Stomach (tissue), 9 donors: ENCODE measurements around the gene PCED1B. TPM values are rescaled to one million over a fixed set of nuclear protein-coding genes. Genes with fewer than 3 reads are reported as not detected.

ENCODE experiments used
- DNase-seq, 2 donors: peaks; one replicate each; pipeline versions ENCODE4 v3.0.0 to v3.0.0-alpha.2; 2013 to 2019
- H3K27ac ChIP-seq, 5 donors: fragments of 200-600 bp in 4 of 5; sonication (generic) in 4 of 5; one replicate each; pipeline ENCODE4 v1.5.1; 2013 to 2019; ENCODE audit warnings: mild to moderate bottlenecking in 1 of 5, moderate library complexity in 1 of 5
- H3K27me3 ChIP-seq, 3 donors: fragments of 200-600 bp; sonication (generic); one replicate each; pipeline ENCODE4 v1.5.1; 2017 to 2019; ENCODE audit warnings: mixed run types in 1 of 3
- H3K36me3 ChIP-seq, 4 donors: fragments of 200-600 bp; sonication (generic); 1 replicate in 3 of 4; 2 replicates in 1 of 4; pipeline ENCODE4 v1.5.1; 2016 to 2019
- H3K4me1 ChIP-seq, 4 donors: fragments of 200-600 bp; sonication (generic); one replicate each; pipeline ENCODE4 v1.5.1; 2016 to 2019
- H3K4me3 ChIP-seq, 4 donors: fragments of 200-600 bp; sonication (generic) in 3 of 4; one replicate each; pipeline ENCODE4 v1.5.1; 2016 to 2019; ENCODE audit warnings: mild to moderate bottlenecking in 1 of 4
- H3K9me3 ChIP-seq, 4 donors: fragments of 200-600 bp; sonication (generic); one replicate each; pipeline ENCODE4 v1.5.1; 2016 to 2019
- CTCF ChIP-seq, 7 experiments: fragments of 450-650 bp in 4 of 7; fragments of 200-600 bp in 3 of 7; sonication (generic) in 3 of 7; IDR thresholded peaks; one replicate each; pipeline ENCODE4 v1.5.1; 2016 to 2019; ENCODE audit warnings: antibody characterized with exemption in 7 of 7, control low read depth in 2 of 7, mild to moderate bottlenecking in 1 of 7
- EP300 ChIP-seq: sonication (generic); formaldehyde crosslinking; IDR thresholded peaks from one replicate; pipeline ENCODE4 v1.6.1; 2017; ENCODE audit warnings: antibody characterized with exemption
- POLR2A ChIP-seq, 4 donors: fragments of 450-650 bp; IDR thresholded peaks; one replicate each; pipeline ENCODE4 v1.6.1; 2016; ENCODE audit warnings: antibody characterized with exemption in 4 of 4, control low read depth in 2 of 4, mild to moderate bottlenecking in 1 of 4, moderate library complexity in 1 of 4
- POLR2AphosphoS5 ChIP-seq, 3 donors: sonication (generic); formaldehyde crosslinking; IDR thresholded peaks; one replicate each; pipeline ENCODE4 v1.6.1; 2016; ENCODE audit warnings: antibody characterized with exemption in 3 of 3
- WGBS, 5 donors: extraction: QIAGEN DNeasy Blood & Tissue Kit in 3 of 5; methylation state at CpG; one replicate each; pipeline versions ENCODE4 v1.1.5 to v1.1.7; 2013 to 2018; 5-methylcytosine and 5-hydroxymethylcytosine counted together
- intact Hi-C: fragments of 100-400 bp; cut with DNase I; formaldehyde crosslinking; loops from one replicate; pipeline ENCODE4 v1.15.1; 2023; ENCODE audit warnings: low total_unique reads
- polyA plus RNA-seq, 3 donors: library from polyadenylated mRNA; stranded (reverse); fragments of 200-250 nt; gene quantifications; one replicate each; pipeline ENCODE4 v1.2.3, GENCODE V29; 2013
- total RNA-seq, 5 donors: library from RNA; depleted of rRNA; stranded (reverse); fragments of >200 nt; gene quantifications; one replicate each; pipeline versions ENCODE4 v1.1.0 to v1.2.3, GENCODE V29; 2014 to 2016
- donor health status: healthy with polysubstance abuse.
- donor health status: Bipolar disorder and iron deficiency.
- donor health status: healthy.

Gene PCED1B
- total and polyA plus RNA-seq, 8 donors, result 0.73 to 7.6 (median 2.4) TPM; not detected in 1

- DNase-seq, result no peak
- no peak for TF ChIP-seq POLR2AphosphoS5 (IDR thresholded peaks at IDR 0.05)
- no peak for TF ChIP-seq EP300
- no peak for TF ChIP-seq POLR2A (IDR thresholded peaks at IDR 0.05)
- no peak for TF ChIP-seq CTCF (IDR thresholded peaks at IDR 0.05)
- WGBS, 5 donors, result 80 to 91% (median 84%) methylated on average over 4 of the region's 4 CpGs
- no peaks in the 10 kb centered on the region for H3K9me3 ChIP-seq
- no peaks in the 10 kb centered on the region for H3K4me1 ChIP-seq
- intact Hi-C loops, result no loop called here
- H3K27ac ChIP-seq, result no peak overlapping the region
- H3K27me3 ChIP-seq, result no peaks in the 10 kb centered on the region
- no peaks in the 10 kb centered on the region for H3K36me3 ChIP-seq
- H3K4me3 ChIP-seq, result no peak overlapping the region
These were observed 185.5 kb downstream of the PCED1B start for GRCh38 chr12:47264951-47265350.

GRCh38 chr12:47265391-47265790 lies 186.0 kb downstream of the PCED1B start:
- 86 to 93% (median 90%) methylated on average over 4 of the region's 4 CpGs for WGBS, 5 donors
- no peaks in the 10 kb centered on the region for H3K4me1 ChIP-seq
- no peak overlapping the region for H3K4me3 ChIP-seq
- TF ChIP-seq CTCF (IDR thresholded peaks at IDR 0.05) (no peak), EP300 (no peak), POLR2AphosphoS5 (IDR thresholded peaks at IDR 0.05) (no peak), POLR2A (IDR thresholded peaks at IDR 0.05) (no peak)
- H3K27me3 ChIP-seq, result no peaks in the 10 kb centered on the region
- H3K27ac ChIP-seq, result no peak overlapping the region
- intact Hi-C loops, result no loop called here
- DNase-seq, result no peak
- H3K9me3 ChIP-seq, result no peaks in the 10 kb centered on the region
- H3K36me3 ChIP-seq, result no peaks in the 10 kb centered on the region

GRCh38 chr12:47267571-47267970 lies 188.2 kb downstream of the PCED1B start:
- Histone ChIP-seq H3K36me3 (no peaks in the 10 kb centered on the region), H3K4me3 (no peak overlapping the region), H3K27me3 (no peaks in the 10 kb centered on the region), H3K9me3 (no peaks in the 10 kb centered on the region), H3K4me1 (no peaks in the 10 kb centered on the region), H3K27ac (no peak overlapping the region)
- DNase-seq, result no peak
- TF ChIP-seq EP300, result no peak
- intact Hi-C loops, result no loop called here
- WGBS, 5 donors, result 87 to 92% (median 90%) methylated on average over 4 of the region's 4 CpGs

GRCh38 chr12:47268501-47269454 lies 189.4 kb downstream of the PCED1B start:
- DNase-seq, result no peak
- TF ChIP-seq CTCF (IDR thresholded peaks at IDR 0.05) (no peak), EP300 (no peak), POLR2AphosphoS5 (IDR thresholded peaks at IDR 0.05) (no peak), POLR2A (IDR thresholded peaks at IDR 0.05) (no peak)
- 82 to 89% (median 86%) methylated on average over 13 of the region's 13 CpGs for WGBS, 5 donors
- Histone ChIP-seq H3K9me3 (no peaks in the 10 kb centered on the region), H3K4me1 (no peaks in the 10 kb centered on the region), H3K27me3 (no peaks in the 10 kb centered on the region), H3K27ac (no peak overlapping the region), H3K36me3 (no peaks in the 10 kb centered on the region), H3K4me3 (no peak overlapping the region)
- intact Hi-C loops, result no loop called here

GRCh38 chr12:47269916-47270315 lies 190.5 kb downstream of the PCED1B start:
- Histone ChIP-seq H3K27ac (no peak overlapping the region), H3K4me1 (no peaks in the 10 kb centered on the region), H3K4me3 (no peak overlapping the region), H3K27me3 (no peaks in the 10 kb centered on the region), H3K36me3 (no peaks in the 10 kb centered on the region), H3K9me3 (no peaks in the 10 kb centered on the region)
- WGBS, 5 donors, result 85 to 96% (median 90%) methylated on average over 1 of the region's 1 CpG
- no peak for DNase-seq
- intact Hi-C loops, result no loop called here
- TF ChIP-seq CTCF (IDR thresholded peaks at IDR 0.05), result no peak
- TF ChIP-seq POLR2A (IDR thresholded peaks at IDR 0.05), result no peak
- TF ChIP-seq EP300, result no peak
- no peak for TF ChIP-seq POLR2AphosphoS5 (IDR thresholded peaks at IDR 0.05)
